Activated T-cell treated with anti-CD3 and anti-CD28 coated beads, Interleukin-2, amount 50 U/mL, for 4 hours (primary cell): ENCODE measurements around the gene TSEN54. TPM values are rescaled to one million over a fixed set of nuclear protein-coding genes. Genes with fewer than 3 reads are reported as not detected.
"Not testable (repeated sequence)": the region's sequence is repeated elsewhere in the genome, so short reads cannot be mapped to it uniquely, and the experiment has no call there.

Experiments
- ATAC-seq, 2 donors: fragments of 200-7000 bp; cut with Tn5 transposase; one replicate each; pipeline ENCODE4 v1.10.0; 2021
- DNase-seq: peaks from one replicate; pipeline ENCODE4 v3.0.0-alpha.2; 2020
- H3K27me3 Mint-ChIP-seq: one replicate; pipeline ENCODE4 v1.8.0; 2021; ENCODE audit warnings: low read depth, mixed read lengths
- H3K36me3 Mint-ChIP-seq: one replicate; pipeline ENCODE4 v1.8.0; 2022; ENCODE audit warnings: mixed read lengths; ENCODE audit not compliant: insufficient read depth
- H3K4me1 Mint-ChIP-seq: one replicate; pipeline ENCODE4 v1.8.0; 2021; ENCODE audit warnings: low read depth, mixed read lengths
- H3K4me3 Mint-ChIP-seq: one replicate; pipeline ENCODE4 v1.8.0; 2021; ENCODE audit warnings: mild to moderate bottlenecking, moderate library complexity, mixed read lengths
- H3K9me3 Mint-ChIP-seq: one replicate; pipeline ENCODE4 v1.8.0; 2021; ENCODE audit warnings: mixed read lengths
- total RNA-seq, 3 donors: library from RNA; stranded (reverse); gene quantifications; one replicate each; pipeline ENCODE4 v1.2.1, GENCODE V29; 2021

Gene TSEN54
- total RNA-seq, 3 donors from 2014 or later = 64.1 to 76.2 (median 71.5) TPM

- ATAC-seq (peak in 1 of 2 donors; percentile 0), DNase-seq (no peak)
- Mint-ChIP-seq H3K27me3 (peaks cover 3% of the 10 kb centered on the region), H3K9me3 (no peaks in the 10 kb centered on the region), H3K4me3 (peak overlapping the region; percentile 58), H3K36me3 (peaks cover 12% of the 10 kb centered on the region), H3K4me1 (peaks cover 25% of the 10 kb centered on the region)
These were observed 1.3 kb upstream of the TSEN54 start for GRCh38 chr17:75514919-75515495.

GRCh38 chr17:75515496-75516254, 653 bp upstream of the TSEN54 start, which contains the start of gene CASKIN2:
CASKIN2 (minus strand) TSS chr17:75515537; CDS start chr17:75513804, 1,733 bp downstream.
- Mint-ChIP-seq H3K27me3 (peaks cover 3% of the 10 kb centered on the region), H3K4me1 (peaks cover 25% of the 10 kb centered on the region), H3K9me3 (no peaks in the 10 kb centered on the region), H3K36me3 (peaks cover 12% of the 10 kb centered on the region), H3K4me3 (peak within 1 kb of the TSS; percentile 80)
- ATAC-seq (peak; percentile 64 to 66), DNase-seq (peak; percentile 65)

- Mint-ChIP-seq H3K36me3 (peaks cover 17% of the 10 kb centered on the region), H3K4me3 (peak overlapping the region; percentile 87), H3K27me3 (peaks cover 3% of the 10 kb centered on the region), H3K9me3 (no peaks in the 10 kb centered on the region), H3K4me1 (peaks cover 25% of the 10 kb centered on the region)
- DNase-seq (peak; percentile 24), ATAC-seq (peak; percentile 32)
These were observed 430 bp downstream of the TSEN54 start for GRCh38 chr17:75516619-75517296.

- no peaks in the 10 kb centered on the region for H3K9me3 Mint-ChIP-seq
- peaks cover 3% of the 10 kb centered on the region for H3K27me3 Mint-ChIP-seq
- peak; percentile 21 for DNase-seq
- H3K4me1 Mint-ChIP-seq = peaks cover 25% of the 10 kb centered on the region
- H3K36me3 Mint-ChIP-seq = peaks cover 17% of the 10 kb centered on the region
- H3K4me3 Mint-ChIP-seq = peak overlapping the region; percentile 87
- no peak for ATAC-seq
These were observed 1.1 kb downstream of the TSEN54 start for GRCh38 chr17:75517297-75517865.

- no peaks in the 10 kb centered on the region for H3K9me3 Mint-ChIP-seq
- peak overlapping the region; percentile 87 for H3K4me3 Mint-ChIP-seq
- ATAC-seq = no peak
- no peak for DNase-seq
- peaks cover 3% of the 10 kb centered on the region for H3K27me3 Mint-ChIP-seq
- peaks cover 20% of the 10 kb centered on the region for H3K36me3 Mint-ChIP-seq
- peaks cover 25% of the 10 kb centered on the region for H3K4me1 Mint-ChIP-seq
These were observed 1.9 kb downstream of the TSEN54 start for GRCh38 chr17:75518201-75518600.

- Mint-ChIP-seq H3K9me3 (no peaks in the 10 kb centered on the region), H3K4me1 (peaks cover 25% of the 10 kb centered on the region), H3K4me3 (no peak overlapping the region), H3K36me3 (peaks cover 20% of the 10 kb centered on the region), H3K27me3 (peaks cover 3% of the 10 kb centered on the region)
- DNase-seq (no peak), ATAC-seq (no peak)
These were observed 2.7 kb downstream of the TSEN54 start for GRCh38 chr17:75518983-75519537.

GRCh38 chr17:75520413-75520812, 4.1 kb downstream of the TSEN54 start:
- DNase-seq, H3K4me3 Mint-ChIP-seq, ATAC-seq, H3K27me3 Mint-ChIP-seq, H3K9me3 Mint-ChIP-seq: not testable (repeated sequence)
- peaks cover 27% of the 10 kb centered on the region for H3K4me1 Mint-ChIP-seq
- peaks cover 20% of the 10 kb centered on the region for H3K36me3 Mint-ChIP-seq

- no peaks in the 10 kb centered on the region for H3K9me3 Mint-ChIP-seq
- H3K4me1 Mint-ChIP-seq = peaks cover 29% of the 10 kb centered on the region
These were observed 5.0 kb downstream of the TSEN54 start for GRCh38 chr17:75521290-75521689.

GRCh38 chr17:75521951-75522727, 5.8 kb downstream of the TSEN54 start:
- Mint-ChIP-seq H3K36me3 (peaks cover 20% of the 10 kb centered on the region), H3K4me3 (no peak overlapping the region), H3K27me3 (peaks cover 1% of the 10 kb centered on the region), H3K9me3 (no peaks in the 10 kb centered on the region), H3K4me1 (peaks cover 33% of the 10 kb centered on the region)
- DNase-seq (no peak), ATAC-seq (no peak)

More at GRCh38 chr17:75521290-75521689, 5.0 kb downstream of the TSEN54 start:
- ATAC-seq (no peak), DNase-seq (no peak)
- Mint-ChIP-seq H3K36me3 (peaks cover 20% of the 10 kb centered on the region), H3K4me3 (no peak overlapping the region), H3K27me3 (no peaks in the 10 kb centered on the region)

- ATAC-seq = no peak
- no peak for DNase-seq
- peaks cover 20% of the 10 kb centered on the region for H3K4me1 Mint-ChIP-seq
- peaks cover 12% of the 10 kb centered on the region for H3K36me3 Mint-ChIP-seq
- H3K27me3 Mint-ChIP-seq = peaks cover 1% of the 10 kb centered on the region
- H3K9me3 Mint-ChIP-seq = no peaks in the 10 kb centered on the region
- H3K4me3 Mint-ChIP-seq = no peak overlapping the region
These were observed 7.3 kb downstream of the TSEN54 start for GRCh38 chr17:75523647-75524046.

GRCh38 chr17:75524269-75524969, 8.1 kb downstream of the TSEN54 start:
- peaks cover 12% of the 10 kb centered on the region for H3K36me3 Mint-ChIP-seq
- DNase-seq (no peak), ATAC-seq (no peak)
- H3K9me3 Mint-ChIP-seq = no peaks in the 10 kb centered on the region
- peaks cover 1% of the 10 kb centered on the region for H3K27me3 Mint-ChIP-seq
- peak overlapping the region; percentile 61 for H3K4me3 Mint-ChIP-seq
- H3K4me1 Mint-ChIP-seq = peaks cover 14% of the 10 kb centered on the region

- H3K4me3 Mint-ChIP-seq = peak within 1 kb of the TSS; percentile 76
- no peaks in the 10 kb centered on the region for H3K9me3 Mint-ChIP-seq
- ATAC-seq (peak; percentile 92 to 93), DNase-seq (peak; percentile 78)
- H3K27me3 Mint-ChIP-seq = peaks cover 1% of the 10 kb centered on the region
- H3K36me3 Mint-ChIP-seq = peaks cover 8% of the 10 kb centered on the region
- H3K4me1 Mint-ChIP-seq = peaks cover 11% of the 10 kb centered on the region
These were observed 8.9 kb downstream of the TSEN54 start, which contains the start of gene LLGL2 for GRCh38 chr17:75524970-75525805. LLGL2 (plus strand) TSS chr17:75525697; CDS start chr17:75543427, 17,730 bp downstream.
